Ureter (tissue), 1 donor: Measurements from ENCODE around the gene GSTT2. TPM values are rescaled to one million over a fixed set of nuclear protein-coding genes. Genes with fewer than 3 reads are reported as not detected.
"Not testable (repeated sequence)": the region's sequence is repeated elsewhere in the genome, so short reads cannot be mapped to it uniquely, and the experiment has no call there.

ENCODE experiments used
- DNase-seq: peaks from one replicate; pipeline ENCODE4 v3.0.0-alpha.2; 2020; ENCODE audit warnings: low spot score
- total RNA-seq: library from RNA; stranded (reverse); gene quantifications from one replicate; pipeline ENCODE4 v1.2.4, GENCODE V29; 2023
- donor health status: DM: yes; HTN: yes; CAD: no.

The GSTT2 gene
- 7.8 TPM for total RNA-seq

GRCh38 chr22:23979557-23980240, at the start of gene GSTT2:
Gene GSTT2, plus strand, starts transcription at chr22:23980134.
- DNase-seq, result not testable (repeated sequence)

- DNase-seq, result no peak
These were observed 41.5 kb upstream of the GSTT2 start for GRCh38 chr22:23938328-23939016.

- DNase-seq, result no peak
These were observed 40.9 kb upstream of the GSTT2 start for GRCh38 chr22:23939017-23939357.

GRCh38 chr22:23940166-23940565, 39.8 kb upstream of the GSTT2 start:
- not testable (repeated sequence) for DNase-seq

- DNase-seq, result not testable (repeated sequence)
These were observed 32.5 kb upstream of the GSTT2 start for GRCh38 chr22:23947391-23947790.

- not testable (repeated sequence) for DNase-seq
These were observed 30.2 kb upstream of the GSTT2 start for GRCh38 chr22:23949764-23950163.

- not testable (repeated sequence) for DNase-seq
These were observed 28.6 kb upstream of the GSTT2 start for GRCh38 chr22:23951383-23951782.

GRCh38 chr22:23952794-23953405, 27.0 kb upstream of the GSTT2 start:
- DNase-seq, result not testable (repeated sequence)

- not testable (repeated sequence) for DNase-seq
These were observed 26.4 kb upstream of the GSTT2 start for GRCh38 chr22:23953485-23953884.

GRCh38 chr22:23954193-23954990, 25.5 kb upstream of the GSTT2 start:
- DNase-seq, result not testable (repeated sequence)

- DNase-seq, result not testable (repeated sequence)
These were observed 25.0 kb upstream of the GSTT2 start for GRCh38 chr22:23954991-23955305.

- DNase-seq, result not testable (repeated sequence)
These were observed 24.0 kb upstream of the GSTT2 start for GRCh38 chr22:23955886-23956285.

GRCh38 chr22:23956301-23956900, 23.5 kb upstream of the GSTT2 start:
- peak; percentile 78 for DNase-seq

GRCh38 chr22:23961084-23961771, 18.7 kb upstream of the GSTT2 start, which contains the start of gene GSTT2B:
Gene GSTT2B, minus strand, starts transcription at chr22:23961195. Its CDS starts 64 bp downstream, at chr22:23961131.
- DNase-seq, result not testable (repeated sequence)

- DNase-seq, result not testable (repeated sequence)
These were observed 13.8 kb upstream of the GSTT2 start for GRCh38 chr22:23966094-23966493.

- DNase-seq, result not testable (repeated sequence)
These were observed 13.4 kb upstream of the GSTT2 start, which contains the start of gene DDTL for GRCh38 chr22:23966568-23966967. Gene DDTL, plus strand, starts transcription at chr22:23966888. Its CDS starts 27 bp downstream, at chr22:23966915.

GRCh38 chr22:23969071-23969470, 10.9 kb upstream of the GSTT2 start:
- DNase-seq, result no peak

- DNase-seq, result no peak
These were observed 9.7 kb upstream of the GSTT2 start for GRCh38 chr22:23970201-23970641.

GRCh38 chr22:23970816-23971486, 9.0 kb upstream of the GSTT2 start:
- no peak for DNase-seq

GRCh38 chr22:23971927-23972326, 8.0 kb upstream of the GSTT2 start:
- DNase-seq, result not testable (repeated sequence)
